Uterus (tissue), 2 donors: ENCODE data around the gene CDC42BPA.

Source experiments
- CTCF ChIP-seq, 4 experiments: fragments of 200-600 bp in 2 of 4; fragments of 450-650 bp in 2 of 4; sonication (generic) in 2 of 4; IDR thresholded peaks; one replicate each; pipeline ENCODE4 v1.5.1; 2016 to 2019; ENCODE audit warnings: antibody characterized with exemption in 4 of 4, mild to moderate bottlenecking in 2 of 4, moderate library complexity in 1 of 4
- POLR2A ChIP-seq, 2 donors: fragments of 450-650 bp; IDR thresholded peaks; one replicate each; pipeline ENCODE4 v1.6.1; 2016; ENCODE audit warnings: antibody characterized with exemption in 2 of 2, mild to moderate bottlenecking in 1 of 2, moderate library complexity in 1 of 2

GRCh38 chr1:226948480-226948879, 369.8 kb downstream of the CDC42BPA start:
- TF ChIP-seq CTCF (IDR thresholded peaks at IDR 0.05) (no peak), POLR2A (IDR thresholded peaks at IDR 0.05) (no peak)
